Measurements from ENCODE around the gene BRAT1. TPM values are rescaled to one million over a fixed set of nuclear protein-coding genes. Genes with fewer than 3 reads are reported as not detected.

BRAT1 gene
- total and polyA plus RNA-seq, 2 donors (not counting 1 experiment from before 2014, with no cell fraction given), result 36.8 to 68.3 TPM

GRCh38 chr7:2521952-2522591, 33.3 kb downstream of the BRAT1 start:
- intact Hi-C loops (cut with micrococcal nuclease), result loop anchor here (5.0 kb wide), 1 partner anchor 110 kb away; the partner anchor contains the start of gene TTYH3
- Mint-ChIP-seq H3K27ac (peak overlapping the region; percentile 88), H3K4me1 (peaks cover 70% of the 10 kb centered on the region), H3K4me3 (peak overlapping the region; percentile 85), H3K27me3 (no peaks in the 10 kb centered on the region), H3K9me3 (ENCODE audit: insufficient read depth) (no peaks in the 10 kb centered on the region)
- DNase-seq (peak; percentile 65), ATAC-seq (ENCODE audit: low read depth) (peak; percentile 11)
- ChIA-PET POLR2A (interaction anchor here (0.8 to 14.9 kb wide), 4 partner anchors 8 to 189 kb away, joined by 3 to 340 read pairs (median 34); no protein-coding TSS in a partner anchor), CTCF (interaction anchor here (1.1 to 3.0 kb wide), 5 partner anchors 8 to 188 kb away, joined by 3 to 23 read pairs (median 4); partner anchors contain the start of gene GRIFIN)
- Histone ChIP-seq H3K36me3 (replicated peaks in 1 of 2; ENCODE audit: control extremely low read depth in 1 of 2, control insufficient read depth in 1 of 2, extremely low read depth in 1 of 2, insufficient read depth in 2 of 2, low read length in 1 of 2) (peaks cover 0 to 56% of the 10 kb centered on the region in 2 experiments), H3K4me1 (ENCODE audit: control insufficient read depth in 2 of 2, insufficient read depth in 2 of 2, low read length in 2 of 2) (peaks cover 67 to 76% of the 10 kb centered on the region in 2 donors), H3K4me2 (replicated peaks; ENCODE audit: low read depth, low read length, poor library complexity, severe bottlenecking) (peak overlapping the region; percentile 85), H3K4me3 (ENCODE audit: control extremely low read depth in 1 of 5, extremely low read depth in 1 of 5, insufficient read depth in 1 of 5, low read depth in 2 of 5, low read length in 4 of 5) (peak overlapping the region; percentile 68 to 100 (median 97)), H3K79me2 (ENCODE audit: control insufficient read depth, insufficient read depth, low read length) (peaks cover 66% of the 10 kb centered on the region), H3K9ac (ENCODE audit: low read length) (peak overlapping the region; percentile 90), H3K27ac (ENCODE audit: low read length in 2 of 2) (peak overlapping the region; percentile 43 to 72), H3K9me3 (ENCODE audit: control extremely low read depth in 1 of 3, control insufficient read depth in 2 of 3, insufficient read depth in 1 of 3, low read length in 2 of 3) (no peaks in the 10 kb centered on the region), H4K20me1 (ENCODE audit: control insufficient read depth, insufficient read depth, low read length, poor library complexity, severe bottlenecking) (peaks cover 71% of the 10 kb centered on the region), H3K27me3 (replicated peaks in 1 of 4; ENCODE audit: control extremely low read depth in 1 of 4, control insufficient read depth in 3 of 4, insufficient read depth in 4 of 4, low read length in 3 of 4) (no peaks in the 10 kb centered on the region), H2AFZ (ENCODE audit: insufficient read depth, low read depth, low read length, poor library complexity, severe bottlenecking) (no peak overlapping the region)
- WGBS (ENCODE audit: insufficient coverage), result 3% methylated on average over 12 of the region's 17 CpGs
- TF ChIP-seq CTCF (IDR thresholded peaks at IDR 0.05) (no peak), EZH2 (IDR thresholded peaks at IDR 0.05; ENCODE audit: borderline replicate concordance, insufficient read depth, low read depth, low read length, poor library complexity, severe bottlenecking) (no peak)

- no peak overlapping the region for H2AFZ ChIP-seq (ENCODE audit: insufficient read depth, low read depth, low read length, poor library complexity, severe bottlenecking)
- TF ChIP-seq CTCF (IDR thresholded peaks at IDR 0.05) (no peak), EZH2 (IDR thresholded peaks at IDR 0.05; ENCODE audit: borderline replicate concordance, insufficient read depth, low read depth, low read length, poor library complexity, severe bottlenecking) (no peak)
Observed at GRCh38 chr7:2521341-2521745, 34.0 kb downstream of the BRAT1 start.

More at GRCh38 chr7:2521341-2521745, 34.0 kb downstream of the BRAT1 start:
- Histone ChIP-seq H3K79me2 (ENCODE audit: control insufficient read depth, insufficient read depth, low read length) (peaks cover 61% of the 10 kb centered on the region), H3K9me3 (ENCODE audit: control extremely low read depth in 1 of 3, control insufficient read depth in 2 of 3, insufficient read depth in 1 of 3, low read length in 2 of 3) (no peaks in the 10 kb centered on the region), H3K27me3 (replicated peaks in 1 of 4; ENCODE audit: control extremely low read depth in 1 of 4, control insufficient read depth in 3 of 4, insufficient read depth in 4 of 4, low read length in 3 of 4) (no peaks in the 10 kb centered on the region), H3K27ac (ENCODE audit: low read length in 2 of 2) (peak overlapping the region; percentile 43 to 72), H3K4me3 (ENCODE audit: control extremely low read depth in 1 of 5, extremely low read depth in 1 of 5, insufficient read depth in 1 of 5, low read depth in 2 of 5, low read length in 4 of 5) (peak overlapping the region; percentile 68 to 100 (median 97)), H3K4me1 (ENCODE audit: control insufficient read depth in 2 of 2, insufficient read depth in 2 of 2, low read length in 2 of 2) (peaks cover 60 to 68% of the 10 kb centered on the region in 2 donors), H4K20me1 (ENCODE audit: control insufficient read depth, insufficient read depth, low read length, poor library complexity, severe bottlenecking) (peaks cover 64% of the 10 kb centered on the region), H3K36me3 (replicated peaks in 1 of 2; ENCODE audit: control extremely low read depth in 1 of 2, control insufficient read depth in 1 of 2, extremely low read depth in 1 of 2, insufficient read depth in 2 of 2, low read length in 1 of 2) (peaks cover 0 to 49% of the 10 kb centered on the region in 2 experiments), H3K9ac (ENCODE audit: low read length) (peak overlapping the region; percentile 90), H3K4me2 (replicated peaks; ENCODE audit: low read depth, low read length, poor library complexity, severe bottlenecking) (peak overlapping the region; percentile 85)
- Mint-ChIP-seq H3K27me3 (no peaks in the 10 kb centered on the region), H3K9me3 (ENCODE audit: insufficient read depth) (no peaks in the 10 kb centered on the region), H3K4me1 (peaks cover 64% of the 10 kb centered on the region), H3K27ac (peak overlapping the region; percentile 88), H3K4me3 (peak overlapping the region; percentile 85)
- WGBS (ENCODE audit: insufficient coverage), result 9% methylated on average over 20 of the region's 21 CpGs
- ChIA-PET CTCF (interaction anchor here (1.0 to 2.3 kb wide), 8 partner anchors 9 to 188 kb away, joined by 3 to 21 read pairs (median 4); partner anchors contain the start of gene GRIFIN), POLR2A (interaction anchor here (0.5 to 14.9 kb wide), 6 partner anchors 8 to 189 kb away, joined by 3 to 340 read pairs (median 10); no protein-coding TSS in a partner anchor)
- intact Hi-C loops (cut with micrococcal nuclease), result loop anchor here (5.0 kb wide), 1 partner anchor 111 kb away; the partner anchor contains the start of gene TTYH3
- no peak for ATAC-seq (ENCODE audit: low read depth)
- no peak for DNase-seq

Data from B cell (primary cell).